HG02759 (cell line): ENCODE results near the gene MAPKAPK3.

Experiments used
- ATAC-seq: cut with Tn5 transposase; IDR thresholded peaks from one replicate; pipeline ENCODE4 v1.9.1; 2021; ENCODE audit warnings: mild to moderate bottlenecking, moderate library complexity; ENCODE audit not compliant: unreplicated experiment

The MAPKAPK3 gene

GRCh38 chr3:50607271-50608091 lies 9.5 kb upstream of the MAPKAPK3 start:
- no peak for ATAC-seq

GRCh38 chr3:50608278-50608677 lies 8.7 kb upstream of the MAPKAPK3 start:
- no peak for ATAC-seq

- no peak for ATAC-seq
Observed at GRCh38 chr3:50609071-50609762, 7.7 kb upstream of the MAPKAPK3 start.

- no peak for ATAC-seq
Observed at GRCh38 chr3:50609763-50610085, 7.2 kb upstream of the MAPKAPK3 start.

GRCh38 chr3:50610181-50610971 lies 6.6 kb upstream of the MAPKAPK3 start:
- no peak for ATAC-seq

- no peak for ATAC-seq
Observed at GRCh38 chr3:50610992-50611463, 5.9 kb upstream of the MAPKAPK3 start.

GRCh38 chr3:50611464-50612233 lies 5.3 kb upstream of the MAPKAPK3 start, which contains the start of gene CISH:
Gene CISH, minus strand, starts transcription at chr3:50611774. Its CDS starts 124 bp downstream, at chr3:50611650.
- ATAC-seq: peak; percentile 77

- no peak for ATAC-seq
Observed at GRCh38 chr3:50612234-50612882, 4.6 kb upstream of the MAPKAPK3 start.

- no peak for ATAC-seq
Observed at GRCh38 chr3:50612970-50613846, 3.7 kb upstream of the MAPKAPK3 start.

- ATAC-seq: no peak
Observed at GRCh38 chr3:50615190-50615589, 1.8 kb upstream of the MAPKAPK3 start.

GRCh38 chr3:50616003-50616769 lies 765 bp upstream of the MAPKAPK3 start:
- ATAC-seq: no peak

GRCh38 chr3:50616770-50617095 lies 218 bp upstream of the MAPKAPK3 start:
- ATAC-seq: peak; percentile 63

- ATAC-seq: no peak
Observed at GRCh38 chr3:50617911-50618481, 1.0 kb downstream of the MAPKAPK3 start.

GRCh38 chr3:50620420-50620819 lies 3.5 kb downstream of the MAPKAPK3 start:
- ATAC-seq: no peak

- no peak for ATAC-seq
Observed at GRCh38 chr3:50620820-50621219, 3.9 kb downstream of the MAPKAPK3 start.

GRCh38 chr3:50622881-50623280 lies 5.9 kb downstream of the MAPKAPK3 start:
- no peak for ATAC-seq

GRCh38 chr3:50623840-50624474 lies 7.0 kb downstream of the MAPKAPK3 start:
- peak; percentile 57 for ATAC-seq

- ATAC-seq: no peak
Observed at GRCh38 chr3:50624634-50625033, 7.7 kb downstream of the MAPKAPK3 start.
